Stimulated activated CD8-positive, alpha-beta memory T cell treated with anti-CD3 and anti-CD28 coated beads, Interleukin-15, amount 100 ng/mL, for 1 hour (primary cell): Measurements from ENCODE around the gene PDIA5.

Experiments
- DNase-seq: peaks from one replicate; pipeline ENCODE4 v3.0.0-alpha.2; 2020; ENCODE audit warnings: low read depth

PDIA5 gene

DNA sequence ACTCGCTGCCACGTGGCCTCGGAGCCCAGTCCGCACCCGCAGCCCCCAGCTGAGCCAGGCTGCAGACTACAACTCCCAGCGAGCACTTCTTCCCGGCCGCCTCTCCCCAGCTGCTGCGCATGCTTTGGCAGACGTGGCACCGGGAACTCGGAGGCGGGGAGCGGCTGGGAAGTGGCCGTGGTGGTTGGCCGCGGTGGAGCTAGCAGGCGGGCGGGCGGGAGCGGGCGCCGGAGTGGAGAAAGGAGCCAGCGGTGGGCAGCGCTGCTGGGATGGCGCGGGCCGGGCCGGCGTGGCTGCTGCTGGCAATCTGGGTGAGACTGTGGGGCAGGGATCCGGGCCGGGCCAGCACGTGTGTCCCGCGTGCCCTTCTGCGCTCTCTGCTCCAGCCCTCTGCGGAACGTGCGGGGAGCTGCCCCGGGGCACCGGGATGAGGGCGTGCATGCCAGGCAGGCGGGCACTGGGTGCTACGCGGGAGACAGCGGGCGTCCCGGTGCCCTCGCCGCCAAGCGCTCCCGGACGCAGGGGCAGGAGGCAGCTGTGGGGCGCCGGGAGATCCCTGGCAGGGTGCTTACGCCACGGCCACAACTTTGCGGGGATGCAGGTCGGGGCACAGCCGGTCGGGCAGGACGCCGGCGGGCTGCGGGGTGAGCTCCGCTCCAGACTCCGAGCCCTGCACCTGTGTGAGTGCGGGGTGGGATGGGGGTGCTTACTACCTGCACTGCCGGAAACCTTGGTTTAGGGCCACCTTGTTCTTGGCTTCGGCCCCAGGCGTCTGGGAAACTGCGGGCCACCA is at the start of gene PDIA5:
PDIA5 (plus strand) TSS at position 130 of the 793 bp plus-strand sequence; CDS start at position 270, 140 bp downstream.
- peak; percentile 8 for DNase-seq

GRCh38 chr3:123018683-123019082 is 48.1 kb upstream of the PDIA5 start:
- no peak for DNase-seq

GRCh38 chr3:123019161-123019560 is 47.7 kb upstream of the PDIA5 start:
- DNase-seq = no peak

DNA sequence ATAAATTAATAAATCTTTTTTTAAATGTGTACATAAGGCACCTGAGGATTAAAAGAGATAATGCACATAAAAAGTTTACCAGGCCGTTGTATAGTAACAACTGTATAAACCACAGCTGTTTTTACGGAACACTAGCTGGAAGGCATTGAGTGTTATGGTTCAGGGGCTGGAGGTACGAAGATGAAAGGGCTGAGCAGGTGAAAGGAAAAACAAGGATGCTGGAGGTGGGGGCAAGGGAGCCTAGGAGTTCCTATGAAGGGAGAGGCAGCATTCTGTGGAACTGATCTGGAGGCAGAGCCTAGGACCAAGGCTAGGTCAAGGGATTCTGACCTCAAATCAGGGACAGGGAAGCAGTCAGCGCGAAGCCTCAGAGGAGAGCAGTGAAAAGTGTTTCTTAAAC is 47.2 kb upstream of the PDIA5 start:
- DNase-seq = no peak

DNA sequence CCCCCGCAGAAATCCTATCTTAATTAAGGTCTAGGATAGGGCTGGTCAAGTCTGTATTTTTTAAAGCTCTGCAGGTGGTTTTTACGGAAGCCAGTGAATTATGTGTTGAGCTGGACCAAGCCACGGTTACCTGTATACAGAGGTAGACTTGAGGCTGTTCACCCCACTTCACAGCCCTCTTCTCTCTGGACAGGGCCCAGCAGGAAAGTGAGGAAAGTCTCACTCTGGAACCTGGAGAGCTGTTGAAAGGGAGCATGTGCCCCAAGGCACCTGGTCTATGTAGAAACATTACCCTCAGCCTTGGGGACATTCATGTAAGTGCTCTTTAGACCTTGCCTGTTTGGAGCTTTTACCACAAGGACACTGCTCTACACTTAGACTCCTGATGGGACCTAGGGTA is 46.1 kb upstream of the PDIA5 start:
- DNase-seq = no peak

DNA sequence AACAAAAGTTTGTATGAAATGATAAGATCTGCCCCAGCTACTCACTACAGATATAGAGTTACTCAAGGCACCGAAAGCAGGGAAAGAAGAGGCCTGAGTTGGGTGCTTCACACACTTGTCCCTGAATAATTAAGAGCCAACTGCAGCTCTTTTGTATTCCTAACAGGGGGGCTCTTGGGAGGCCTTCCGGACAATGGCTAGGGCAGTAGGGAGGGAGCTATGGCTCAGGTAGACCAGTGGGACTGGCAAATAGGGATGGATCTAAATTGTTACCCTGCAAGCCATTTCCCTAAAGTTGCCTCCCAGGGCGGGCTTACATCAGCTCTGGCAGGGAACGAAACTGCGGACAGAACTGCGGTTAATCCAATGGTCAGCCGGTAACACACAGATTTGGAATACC is 45.4 kb upstream of the PDIA5 start:
- DNase-seq = no peak

DNA sequence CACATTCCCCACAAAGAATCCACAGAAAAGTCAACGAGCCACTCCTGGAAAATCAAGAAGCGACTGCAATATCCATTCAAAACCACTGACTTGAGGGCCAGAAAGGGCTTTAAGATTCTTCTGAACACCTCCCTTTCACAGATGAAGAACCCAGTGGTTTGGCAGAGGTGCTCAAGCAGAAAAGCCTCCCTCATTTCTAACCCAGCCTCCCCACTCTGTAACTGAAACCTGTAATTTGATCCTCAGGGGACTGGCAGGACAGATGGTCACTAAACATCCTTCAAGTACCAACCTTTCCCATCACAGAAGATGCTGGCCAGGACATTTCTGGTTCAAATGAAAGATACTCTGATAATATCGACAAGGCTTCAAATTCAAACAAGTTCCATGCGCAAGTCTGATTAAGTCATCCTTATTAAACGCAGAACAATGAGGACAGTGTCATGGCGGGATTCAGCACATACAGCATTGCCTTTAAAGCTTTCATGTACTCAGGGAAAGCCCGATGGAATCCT is 44.8 kb upstream of the PDIA5 start:
- no peak for DNase-seq

- DNase-seq = no peak
These were observed 42.8 kb upstream of the PDIA5 start for GRCh38 chr3:123024056-123024455.

DNA sequence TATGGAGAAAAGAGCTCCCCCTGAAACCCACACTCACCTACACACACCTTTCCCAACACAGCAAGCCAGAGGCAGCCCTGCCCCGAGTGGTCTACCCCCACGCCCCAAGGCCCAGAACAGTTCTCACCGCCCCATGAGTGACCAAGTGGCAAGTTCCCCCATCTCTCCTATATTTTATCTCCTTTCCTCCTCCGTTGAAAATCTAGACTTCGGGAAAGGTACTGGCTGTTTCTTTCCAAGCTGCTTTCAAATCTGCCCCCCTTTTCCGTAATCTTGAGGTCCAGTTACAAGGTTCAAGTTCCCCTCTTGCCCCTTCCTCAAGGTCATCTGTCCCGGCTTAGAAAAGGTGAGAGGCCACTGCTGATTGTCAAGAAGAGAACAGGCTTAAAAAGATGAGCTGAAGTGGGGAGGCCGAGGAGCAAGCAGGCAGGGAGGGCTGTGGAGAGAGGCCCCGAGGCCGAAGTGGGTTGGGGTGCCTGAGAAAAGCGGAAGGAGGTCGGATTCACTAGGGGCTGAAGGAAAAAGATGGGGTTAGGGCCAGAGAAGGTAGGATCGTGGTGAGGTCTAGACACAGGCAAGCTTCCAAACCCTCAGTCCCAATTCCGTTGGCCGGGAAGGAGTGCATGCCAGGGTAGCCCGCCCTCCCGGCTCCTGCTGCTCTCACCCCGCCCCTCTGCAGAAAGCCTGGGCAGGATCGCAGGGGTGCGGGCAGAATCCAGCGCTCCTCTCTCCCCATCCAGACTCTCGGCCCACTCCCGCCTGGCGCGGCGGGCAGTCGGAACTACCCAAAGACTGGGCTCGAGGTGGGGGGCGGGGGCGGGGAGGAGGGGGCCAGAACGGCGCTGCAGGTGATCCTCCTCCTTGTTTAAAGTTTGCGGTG is 40.9 kb upstream of the PDIA5 start:
- DNase-seq = no peak

- no peak for DNase-seq
These were observed 40.1 kb upstream of the PDIA5 start for GRCh38 chr3:123026565-123027291.

GRCh38 chr3:123027292-123028232 is 39.3 kb upstream of the PDIA5 start, which contains the start of gene SEMA5B:
Gene SEMA5B (minus strand): TSS chr3:123027763. CDS start chr3:122961263, 66,500 bp downstream.
- no peak for DNase-seq

DNA sequence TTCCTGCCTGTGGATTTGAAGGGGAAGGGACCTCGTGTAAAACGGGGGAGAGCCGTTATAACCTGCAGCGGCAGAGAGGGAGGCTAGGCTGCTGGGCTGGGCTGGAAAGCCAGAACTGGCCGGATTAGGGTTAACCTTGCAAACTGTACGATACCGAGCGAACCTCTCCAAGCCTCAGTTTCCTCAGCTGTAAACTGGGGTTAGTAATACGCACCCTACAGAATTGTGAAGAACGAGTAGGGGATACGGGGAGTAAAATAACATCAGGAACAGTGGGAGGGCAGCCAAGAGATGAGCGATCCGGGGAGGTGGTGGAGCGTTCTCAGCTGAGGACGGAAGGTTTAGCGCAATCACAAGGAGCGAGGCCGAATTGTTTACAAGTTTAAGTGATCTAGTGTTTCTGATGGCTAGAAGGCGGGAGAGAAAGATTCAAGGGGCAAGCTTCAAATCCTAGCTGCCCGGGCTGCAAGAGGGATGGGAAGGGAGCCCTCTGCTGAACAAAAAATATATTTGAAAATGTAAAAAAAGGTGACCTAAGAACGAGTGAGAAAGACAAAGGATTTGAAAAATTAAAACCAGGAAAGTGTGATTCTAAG is 38.5 kb upstream of the PDIA5 start:
- no peak for DNase-seq

- DNase-seq = no peak
These were observed 35.8 kb upstream of the PDIA5 start for GRCh38 chr3:123031051-123031450.

DNA sequence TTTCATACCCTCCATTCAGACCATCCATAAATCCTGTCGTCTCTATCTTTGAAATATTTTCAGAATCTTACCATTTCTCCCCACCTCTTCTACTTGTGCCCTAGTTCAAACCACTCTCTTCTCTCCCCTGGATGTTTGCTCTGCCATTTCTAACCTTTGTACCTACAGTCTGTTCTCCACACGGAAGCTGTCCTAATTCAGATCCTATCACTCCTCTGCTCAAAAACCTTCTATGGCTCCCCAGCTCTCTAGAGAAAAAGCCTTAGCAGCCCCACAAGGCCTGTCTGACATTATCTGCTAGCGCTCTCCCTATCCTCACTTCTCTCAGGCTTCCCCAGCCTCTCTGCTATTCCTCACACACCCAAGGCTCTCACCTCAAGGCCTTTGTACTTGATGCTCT is 34.8 kb upstream of the PDIA5 start:
- DNase-seq = no peak

GRCh38 chr3:123034120-123034519 is 32.7 kb upstream of the PDIA5 start:
- DNase-seq = no peak

GRCh38 chr3:123034996-123035395 is 31.8 kb upstream of the PDIA5 start:
- DNase-seq = no peak

DNA sequence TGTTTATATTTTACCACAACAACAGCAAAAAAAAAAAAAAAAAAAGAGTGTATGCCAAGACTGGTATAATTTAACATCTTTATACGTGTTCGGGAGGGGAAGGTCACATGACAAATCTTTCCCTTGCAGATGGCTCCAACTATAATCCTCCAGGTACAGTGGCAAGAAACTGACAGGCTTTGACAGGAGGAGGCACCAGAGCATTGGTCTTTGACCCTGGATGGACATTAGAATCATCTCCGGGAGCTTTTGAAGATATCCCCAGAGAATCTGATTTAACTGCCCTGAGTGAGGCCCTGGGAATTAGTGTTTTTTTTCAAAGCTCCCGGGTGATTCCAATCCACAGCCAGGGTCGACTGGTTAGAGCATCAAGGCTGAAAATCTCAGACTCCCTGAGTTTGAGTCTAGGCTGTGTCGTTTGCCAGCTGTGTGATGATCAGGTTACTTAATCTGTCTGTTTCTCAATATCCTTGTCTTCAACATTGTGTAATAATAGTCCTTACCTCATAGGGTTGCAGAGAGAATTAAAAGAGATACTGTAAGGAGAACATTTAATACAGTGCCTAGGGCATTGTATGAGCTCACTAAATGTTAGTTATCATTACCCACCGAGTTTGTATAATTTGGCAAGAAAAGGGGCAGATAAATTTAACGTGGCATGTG is 30.3 kb upstream of the PDIA5 start:
- DNase-seq = no peak

- DNase-seq = no peak
These were observed 29.8 kb upstream of the PDIA5 start for GRCh38 chr3:123037015-123037375.

GRCh38 chr3:123038751-123039150 is 28.1 kb upstream of the PDIA5 start:
- no peak for DNase-seq

GRCh38 chr3:123039178-123039577 is 27.6 kb upstream of the PDIA5 start:
- DNase-seq = no peak
